ENCODE results near the gene ANKRD13B.
A peak's percentile ranks its signal among the peaks of the same experiment; 100 is the strongest.

ANKRD13B gene

GRCh38 chr17:29579866-29580771, 12.8 kb upstream of the ANKRD13B start:
- peak; percentile 76 for TF ChIP-seq CTCF (IDR thresholded peaks at IDR 0.05; ENCODE audit: low read depth, low read length)
- H3K4me3 ChIP-seq (ENCODE audit: low read depth, low read length): no peak overlapping the region

GRCh38 chr17:29581583-29582253, 11.2 kb upstream of the ANKRD13B start:
- no peak for TF ChIP-seq CTCF (IDR thresholded peaks at IDR 0.05; ENCODE audit: low read depth, low read length)
- H3K4me3 ChIP-seq (ENCODE audit: low read depth, low read length): no peak overlapping the region

- TF ChIP-seq CTCF (IDR thresholded peaks at IDR 0.05; ENCODE audit: low read depth, low read length): no peak
- no peak overlapping the region for H3K4me3 ChIP-seq (ENCODE audit: low read depth, low read length)
Observed at GRCh38 chr17:29582254-29582765, 10.6 kb upstream of the ANKRD13B start.

GRCh38 chr17:29582772-29583171, 10.2 kb upstream of the ANKRD13B start:
- TF ChIP-seq CTCF (IDR thresholded peaks at IDR 0.05; ENCODE audit: low read depth, low read length): no peak
- H3K4me3 ChIP-seq (ENCODE audit: low read depth, low read length): no peak overlapping the region

GRCh38 chr17:29583324-29584248, 9.3 kb upstream of the ANKRD13B start:
- no peak for TF ChIP-seq CTCF (IDR thresholded peaks at IDR 0.05; ENCODE audit: low read depth, low read length)
- no peak overlapping the region for H3K4me3 ChIP-seq (ENCODE audit: low read depth, low read length)

- TF ChIP-seq CTCF (IDR thresholded peaks at IDR 0.05; ENCODE audit: low read depth, low read length): no peak
- no peak overlapping the region for H3K4me3 ChIP-seq (ENCODE audit: low read depth, low read length)
Observed at GRCh38 chr17:29584452-29585079, 8.4 kb upstream of the ANKRD13B start.
